Renal cortex interstitium (tissue), 11 donors: Measurements from ENCODE around the gene MEX3D. TPM values are rescaled to one million over a fixed set of nuclear protein-coding genes. Genes with fewer than 3 reads are reported as not detected.

Experiments used
- DNase-seq, 11 donors: peaks; one replicate each; pipeline ENCODE4 v3.0.0-alpha.2; 2013; ENCODE audit warnings: low read depth in 9 of 11, low spot score in 4 of 11; ENCODE audit errors: extremely low read depth in 1 of 11
- polyA plus RNA-seq, 3 donors: library from polyadenylated mRNA; unstranded; fragments of 120-200 nt; gene quantifications; one replicate each; pipeline ENCODE4 v1.2.1, GENCODE V29; 2013; ENCODE audit not compliant: insufficient read length in 3 of 3

MEX3D gene
- polyA plus RNA-seq, 3 donors, result 19.3 to 33.9 (median 28.2) TPM

- no peak for DNase-seq
These were observed 9.9 kb upstream of the MEX3D start for GRCh38 chr19:1577929-1578618.

GRCh38 chr19:1577090-1577928, 9.2 kb upstream of the MEX3D start:
- no peak for DNase-seq

- no peak for DNase-seq
These were observed 8.3 kb upstream of the MEX3D start for GRCh38 chr19:1576242-1577089.

- DNase-seq, result no peak
These were observed 7.5 kb upstream of the MEX3D start for GRCh38 chr19:1575323-1576241.

- no peak for DNase-seq
These were observed 6.4 kb upstream of the MEX3D start for GRCh38 chr19:1574354-1575136.

- no peak for DNase-seq
These were observed 4.7 kb upstream of the MEX3D start for GRCh38 chr19:1572795-1573194.

- DNase-seq, result no peak
These were observed 3.2 kb upstream of the MEX3D start for GRCh38 chr19:1571358-1571757.

- no peak for DNase-seq
These were observed 2.7 kb upstream of the MEX3D start for GRCh38 chr19:1570836-1571235.

- no peak for DNase-seq
These were observed 1.9 kb upstream of the MEX3D start for GRCh38 chr19:1569997-1570396.

- no peak for DNase-seq
These were observed 287 bp downstream of the MEX3D start for GRCh38 chr19:1567848-1568227.

- DNase-seq, result no peak
These were observed 843 bp downstream of the MEX3D start for GRCh38 chr19:1567116-1567847.

GRCh38 chr19:1566392-1567115, 1.6 kb downstream of the MEX3D start:
- DNase-seq, result peak; percentile 60 to 86 (median 77)

- no peak for DNase-seq
These were observed 4.9 kb downstream of the MEX3D start for GRCh38 chr19:1563251-1563650.

GRCh38 chr19:1561236-1561842, 6.8 kb downstream of the MEX3D start:
- DNase-seq, result no peak

- no peak for DNase-seq
These were observed 7.7 kb downstream of the MEX3D start for GRCh38 chr19:1560286-1560882.

GRCh38 chr19:1558552-1558951, 9.6 kb downstream of the MEX3D start:
- DNase-seq, result no peak
